ENCODE results near the gene LANCL1.

The LANCL1 gene

DNA sequence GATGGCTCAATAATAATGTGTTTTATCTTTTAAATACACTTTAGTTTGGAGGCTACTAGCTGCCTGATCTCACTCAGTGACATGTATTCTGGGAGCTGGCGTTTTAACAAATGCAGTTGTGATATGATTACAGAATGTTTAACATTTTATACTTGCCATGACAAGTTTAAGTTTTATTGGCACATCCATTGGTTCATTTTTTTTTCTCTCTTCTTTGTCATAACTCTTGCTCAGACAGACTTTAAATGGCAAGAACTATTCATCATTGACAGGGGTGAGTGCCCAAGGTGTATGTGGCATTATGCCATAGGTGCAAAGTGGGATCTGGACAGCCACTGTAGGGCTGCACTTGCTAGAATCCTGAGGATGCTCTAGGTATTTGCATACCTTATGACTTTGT lies 89.5 kb downstream of the LANCL1 start:
- DNase-seq, result no peak
